Prostate gland (tissue), 2 donors: ENCODE data around the gene KRT32. TPM values are rescaled to one million over a fixed set of nuclear protein-coding genes. Genes with fewer than 3 reads are reported as not detected.
A peak's percentile ranks its signal among the peaks of the same experiment; 100 is the strongest.

Experiments used
- DNase-seq: peaks from one replicate; pipeline ENCODE4 v3.0.0-alpha.2; 2019; ENCODE audit warnings: low spot score
- H3K27ac ChIP-seq, 2 donors: fragments of 200-600 bp; sonication (generic); 2 replicates each; pipeline ENCODE4 v1.5.1; 2017 to 2019
- H3K27me3 ChIP-seq: fragments of 200-600 bp; sonication (generic); replicated peaks from 2 replicates; pipeline ENCODE4 v1.5.1; 2019; ENCODE audit not compliant: insufficient read depth
- H3K36me3 ChIP-seq, 2 donors: fragments of 200-600 bp; sonication (generic); 1 replicate in 1 of 2; 2 replicates in 1 of 2; pipeline versions ENCODE4 v1.5.1 to v1.8.1; 2017 to 2019
- H3K4me1 ChIP-seq: fragments of 200-600 bp; sonication (generic); replicated peaks from 2 replicates; pipeline ENCODE4 v1.5.1; 2019
- H3K4me3 ChIP-seq, 2 donors: fragments of 200-600 bp; sonication (generic); 2 replicates each; pipeline ENCODE4 v1.5.1; 2017 to 2019
- H3K9me3 ChIP-seq: fragments of 200-600 bp; sonication (generic); 2 replicates; pipeline ENCODE4 v1.5.1; 2017
- POLR2A ChIP-seq: fragments of 450-650 bp; IDR thresholded peaks from one replicate; pipeline ENCODE4 v1.6.1; 2016; ENCODE audit warnings: antibody characterized with exemption, mild to moderate bottlenecking
- POLR2AphosphoS5 ChIP-seq: sonication (generic); formaldehyde crosslinking; IDR thresholded peaks from one replicate; pipeline ENCODE4 v1.6.1; 2017; ENCODE audit warnings: antibody characterized with exemption
- WGBS: methylation state at CpG from one replicate; pipeline ENCODE4 v1.1.5; 2018; 5-methylcytosine and 5-hydroxymethylcytosine counted together
- intact Hi-C: fragments of 100-400 bp; cut with DNase I; formaldehyde crosslinking; loops from one replicate; pipeline ENCODE4 v1.14.2; 2022
- total RNA-seq, 2 donors: library from RNA; depleted of rRNA; stranded (reverse); fragments of >200 nt; gene quantifications; one replicate each; pipeline ENCODE4 v1.1.0, GENCODE V29; 2016
- TF ChIP-seq, protein P1 (sequence below), 4 experiments: fragments of 200-600 bp in 2 of 4; fragments of 450-650 bp in 2 of 4; sonication (generic) in 2 of 4; IDR thresholded peaks; 1 replicate in 3 of 4; 2 replicates in 1 of 4; pipeline ENCODE4 v1.5.1; 2016 to 2019; ENCODE audit warnings: antibody characterized with exemption in 4 of 4, mild to moderate bottlenecking in 2 of 4, moderate library complexity in 2 of 4

The KRT32 gene
- not detected for total RNA-seq

DNA sequence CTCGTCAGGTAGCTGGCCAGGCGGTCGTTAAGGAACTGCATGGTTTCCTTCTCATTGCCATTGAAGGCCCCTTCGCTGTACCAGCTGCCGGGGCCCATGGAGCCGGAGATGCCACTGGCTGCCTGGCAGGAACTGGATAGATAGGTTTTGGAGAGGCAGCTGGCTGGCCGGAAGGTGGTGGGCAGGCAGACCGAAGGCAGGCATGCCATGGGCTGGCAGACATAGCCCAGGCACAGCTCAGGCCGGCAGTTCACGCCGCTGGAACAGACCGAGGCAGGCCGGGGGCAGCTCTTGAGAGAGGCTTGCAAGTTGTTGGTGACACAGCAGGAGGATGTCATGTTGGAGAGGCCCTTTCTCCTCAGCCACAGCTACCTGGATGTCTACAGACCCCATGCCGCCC is at the start of gene KRT32:
Gene KRT32 (minus strand): TSS at position 399 of the 400 bp plus-strand sequence. CDS start 61 bp downstream, at position 338.
- 93% methylated on average over 14 of the region's 14 CpGs for WGBS
- TF ChIP-seq POLR2A (no peak), POLR2AphosphoS5 (no peak)
- TF ChIP-seq, protein P1, sequence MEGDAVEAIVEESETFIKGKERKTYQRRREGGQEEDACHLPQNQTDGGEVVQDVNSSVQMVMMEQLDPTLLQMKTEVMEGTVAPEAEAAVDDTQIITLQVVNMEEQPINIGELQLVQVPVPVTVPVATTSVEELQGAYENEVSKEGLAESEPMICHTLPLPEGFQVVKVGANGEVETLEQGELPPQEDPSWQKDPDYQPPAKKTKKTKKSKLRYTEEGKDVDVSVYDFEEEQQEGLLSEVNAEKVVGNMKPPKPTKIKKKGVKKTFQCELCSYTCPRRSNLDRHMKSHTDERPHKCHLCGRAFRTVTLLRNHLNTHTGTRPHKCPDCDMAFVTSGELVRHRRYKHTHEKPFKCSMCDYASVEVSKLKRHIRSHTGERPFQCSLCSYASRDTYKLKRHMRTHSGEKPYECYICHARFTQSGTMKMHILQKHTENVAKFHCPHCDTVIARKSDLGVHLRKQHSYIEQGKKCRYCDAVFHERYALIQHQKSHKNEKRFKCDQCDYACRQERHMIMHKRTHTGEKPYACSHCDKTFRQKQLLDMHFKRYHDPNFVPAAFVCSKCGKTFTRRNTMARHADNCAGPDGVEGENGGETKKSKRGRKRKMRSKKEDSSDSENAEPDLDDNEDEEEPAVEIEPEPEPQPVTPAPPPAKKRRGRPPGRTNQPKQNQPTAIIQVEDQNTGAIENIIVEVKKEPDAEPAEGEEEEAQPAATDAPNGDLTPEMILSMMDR (IDR thresholded peaks at IDR 0.05) = no peak
- no peak within 1 kb of the TSS for H3K4me3 ChIP-seq
- no peaks in the 10 kb centered on the region for H3K9me3 ChIP-seq
- H3K27me3 ChIP-seq = no peaks in the 10 kb centered on the region
- H3K27ac ChIP-seq = no peak within 1 kb of the TSS
- no peak for DNase-seq
- H3K36me3 ChIP-seq = no peaks in the 10 kb centered on the region
- no peaks in the 10 kb centered on the region for H3K4me1 ChIP-seq
- intact Hi-C loops = no loop called here

DNA sequence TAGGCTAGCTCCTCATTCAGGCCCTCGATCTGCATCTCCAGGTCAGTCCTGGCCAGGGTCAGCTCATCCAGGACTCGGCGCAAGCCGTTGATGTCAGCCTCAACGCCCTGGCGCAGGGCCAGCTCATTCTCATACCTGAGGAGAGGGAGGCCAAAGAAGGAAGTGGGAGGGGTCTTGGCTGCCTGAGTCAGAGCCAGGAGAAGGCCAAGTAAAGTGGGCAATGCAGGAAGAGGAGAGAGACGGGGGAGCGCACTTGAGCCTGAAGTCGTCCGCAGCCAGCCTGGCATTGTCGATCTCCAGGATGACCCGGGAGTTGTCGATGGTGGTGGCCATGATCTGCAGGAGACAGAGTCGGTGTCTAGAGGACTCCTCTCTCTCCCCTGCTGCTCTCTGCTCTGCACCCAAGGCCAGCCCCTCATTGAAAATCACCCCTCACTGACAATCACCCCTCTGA is 49.7 kb upstream of the KRT32 start:
- H3K27ac ChIP-seq = peak overlapping the region; percentile 21 to 40
- TF ChIP-seq, protein P1 (IDR thresholded peaks at IDR 0.05) = no peak
- TF ChIP-seq POLR2A = peak; percentile 34
- no peaks in the 10 kb centered on the region for H3K9me3 ChIP-seq
- H3K4me3 ChIP-seq = peak overlapping the region; percentile 26 to 27
- H3K36me3 ChIP-seq = no peaks in the 10 kb centered on the region
- no peaks in the 10 kb centered on the region for H3K27me3 ChIP-seq
- intact Hi-C loops = no loop called here
- WGBS = 52% methylated on average over 14 of the region's 14 CpGs
- H3K4me1 ChIP-seq = no peaks in the 10 kb centered on the region
- DNase-seq = no peak

DNA sequence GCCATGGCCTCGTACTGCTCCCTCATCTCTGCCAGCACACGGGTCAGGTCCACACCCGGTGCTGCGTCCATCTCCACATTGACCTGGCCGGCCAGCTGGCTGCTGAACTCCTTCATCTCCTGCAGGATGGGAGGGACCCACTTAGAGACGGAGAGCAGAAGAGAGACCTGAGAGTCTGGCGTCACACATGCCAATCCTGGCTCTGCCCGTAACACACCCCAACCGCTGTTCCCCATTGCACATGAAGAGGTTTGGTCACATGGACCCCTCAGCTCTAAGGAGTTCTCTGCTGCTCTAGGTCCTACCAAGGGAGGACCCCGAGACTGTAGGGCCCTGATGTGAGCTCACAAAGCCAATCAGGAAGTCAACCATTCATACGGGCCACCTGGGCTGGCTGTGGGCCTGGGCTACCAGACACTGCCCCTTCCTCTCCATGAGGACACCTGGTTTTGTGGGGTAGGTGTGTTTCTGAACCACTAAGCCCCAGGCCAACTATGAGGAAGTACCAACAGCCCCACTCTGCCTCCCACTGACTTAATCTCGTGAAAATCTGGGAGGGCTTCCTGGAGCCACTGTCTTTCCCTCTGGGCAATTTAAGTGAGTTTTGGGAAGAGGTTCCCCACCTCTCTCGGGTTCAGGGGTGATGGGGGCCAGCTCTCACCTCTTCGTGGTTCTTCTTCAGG is 49.1 kb upstream of the KRT32 start:
- DNase-seq = no peak
- 49% methylated on average over 14 of the region's 14 CpGs for WGBS
- Histone ChIP-seq H3K27ac (peak overlapping the region; percentile 21 to 40), H3K27me3 (no peaks in the 10 kb centered on the region), H3K4me1 (no peaks in the 10 kb centered on the region), H3K36me3 (no peaks in the 10 kb centered on the region), H3K4me3 (peak overlapping the region; percentile 26 to 27), H3K9me3 (no peaks in the 10 kb centered on the region)
- TF ChIP-seq POLR2AphosphoS5 = no peak
- intact Hi-C loops = no loop called here

DNA sequence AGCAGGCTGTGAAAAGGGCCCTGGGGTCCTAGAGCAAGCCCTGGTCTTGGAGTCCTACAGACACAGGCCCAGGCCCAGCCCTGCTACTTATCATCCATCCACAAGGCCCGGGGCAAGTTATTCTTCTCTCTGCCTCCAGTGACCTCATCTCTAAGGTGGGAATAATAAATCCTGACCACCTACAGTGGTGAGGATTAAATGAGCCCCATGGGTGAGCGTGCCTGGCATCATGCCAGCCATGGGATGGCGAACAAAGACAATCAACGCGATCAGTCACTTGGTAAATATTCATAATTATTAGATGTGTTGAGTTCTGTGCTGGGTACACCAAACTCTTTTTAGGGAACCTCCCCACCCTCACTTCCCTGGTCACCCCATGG is 46.0 kb upstream of the KRT32 start:
- peaks cover 2% of the 10 kb centered on the region for H3K4me1 ChIP-seq
- intact Hi-C loops = no loop called here
- DNase-seq = no peak
- no peaks in the 10 kb centered on the region for H3K27me3 ChIP-seq
- TF ChIP-seq POLR2A = no peak
- TF ChIP-seq, protein P1 (IDR thresholded peaks at IDR 0.05) = no peak
- no peak for TF ChIP-seq POLR2AphosphoS5
- H3K27ac ChIP-seq = no peak overlapping the region
- H3K4me3 ChIP-seq = no peak overlapping the region
- no peaks in the 10 kb centered on the region for H3K9me3 ChIP-seq
- no peaks in the 10 kb centered on the region for H3K36me3 ChIP-seq
- WGBS = 29% methylated on average over 5 of the region's 5 CpGs

DNA sequence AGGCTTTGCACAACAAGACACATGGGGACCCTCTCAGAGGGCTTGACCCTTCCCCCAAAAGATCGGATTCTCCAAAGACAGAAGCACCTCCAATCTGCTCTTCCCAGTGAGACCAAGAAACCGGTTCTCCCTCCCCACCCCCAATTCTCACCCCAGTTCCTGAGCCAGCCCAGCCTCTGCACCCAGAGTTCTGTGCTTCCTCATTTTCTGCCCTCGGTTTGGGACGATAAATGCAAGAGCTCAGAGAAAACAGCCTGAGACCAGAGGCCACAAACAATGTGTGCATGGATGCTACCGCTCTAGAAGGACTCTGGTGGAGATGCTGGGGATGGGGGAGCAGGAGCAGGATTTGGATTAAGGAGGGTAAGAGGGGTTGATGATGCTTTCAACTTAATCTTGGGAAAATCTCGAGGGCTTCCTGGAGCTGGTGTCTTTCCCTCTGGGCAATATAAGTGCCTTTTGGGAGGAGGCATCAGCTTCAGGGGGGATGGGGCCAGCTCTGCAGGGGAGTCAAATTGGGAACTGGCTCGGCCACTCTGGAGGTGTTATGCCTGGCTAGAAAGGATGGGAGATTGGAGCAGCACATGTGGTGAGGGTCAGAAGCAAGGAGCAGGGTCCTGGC is 45.5 kb upstream of the KRT32 start:
- Histone ChIP-seq H3K36me3 (no peaks in the 10 kb centered on the region), H3K4me1 (peaks cover 2% of the 10 kb centered on the region), H3K4me3 (no peak overlapping the region), H3K9me3 (no peaks in the 10 kb centered on the region), H3K27ac (no peak overlapping the region), H3K27me3 (no peaks in the 10 kb centered on the region)
- intact Hi-C loops = no loop called here
- no peak for DNase-seq
- no peak for TF ChIP-seq POLR2A
- TF ChIP-seq, protein P1 (IDR thresholded peaks at IDR 0.05) = no peak
- no peak for TF ChIP-seq POLR2AphosphoS5
- 43% methylated on average over 7 of the region's 7 CpGs for WGBS
